HEK293T (cell line): Measurements from ENCODE around the gene AIRE.

Experiments used
- ARNT ChIP-seq: fragments of 450-650 bp; IDR thresholded peaks from 2 replicates; pipeline ENCODE4 v1.6.1; 2017; ENCODE audit warnings: mild to moderate bottlenecking
- BHLHE40 ChIP-seq: fragments of 450-650 bp; IDR thresholded peaks from 2 replicates; pipeline ENCODE4 v1.6.1; 2016; ENCODE audit warnings: mild to moderate bottlenecking, moderate library complexity, borderline replicate concordance
- FOXK2 ChIP-seq: fragments of 450-650 bp; IDR thresholded peaks from 2 replicates; pipeline ENCODE4 v1.6.1; 2016; ENCODE audit warnings: mild to moderate bottlenecking
- FOXM1 ChIP-seq: fragments of 450-650 bp; IDR thresholded peaks from 2 replicates; pipeline ENCODE4 v1.6.1; 2017; ENCODE audit warnings: mild to moderate bottlenecking, borderline replicate concordance
- HDGF ChIP-seq: fragments of 450-650 bp; IDR thresholded peaks from 2 replicates; pipeline ENCODE4 v1.6.1; 2017; ENCODE audit warnings: antibody characterized with exemption, borderline replicate concordance
- LEF1 ChIP-seq: fragments of 450-650 bp; IDR thresholded peaks from 2 replicates; pipeline ENCODE4 v1.6.1; 2017; ENCODE audit warnings: mild to moderate bottlenecking, borderline replicate concordance
- NFRKB ChIP-seq: fragments of 450-650 bp; IDR thresholded peaks from 2 replicates; pipeline ENCODE4 v1.6.1; 2016; ENCODE audit warnings: mild to moderate bottlenecking, moderate library complexity
- SP1 ChIP-seq: fragments of 450-650 bp; IDR thresholded peaks from 2 replicates; pipeline ENCODE4 v1.6.1; 2017
- SUZ12 ChIP-seq: fragments of 450-650 bp; IDR thresholded peaks from 2 replicates; pipeline ENCODE4 v1.6.1; 2016; ENCODE audit warnings: mild to moderate bottlenecking
- ZNF384 ChIP-seq: fragments of 450-650 bp; IDR thresholded peaks from 2 replicates; pipeline ENCODE4 v1.6.1; 2016

- TF ChIP-seq BHLHE40 = no peak
- no peak for TF ChIP-seq ZNF384
- TF ChIP-seq SUZ12 = no peak
- no peak for TF ChIP-seq SP1
- no peak for TF ChIP-seq HDGF
- no peak for TF ChIP-seq NFRKB
- TF ChIP-seq FOXK2 = no peak
- TF ChIP-seq FOXM1 = no peak
- TF ChIP-seq ARNT = no peak
- no peak for TF ChIP-seq LEF1
Measured at GRCh38 chr21:44286716-44287632, 1.3 kb downstream of the AIRE start.
